Choroid plexus epithelial cell (primary cell): ENCODE data around the gene ZBTB45.

ENCODE experiments used
- DNase-seq: peaks from one replicate; pipeline ENCODE4 v3.0.0-alpha.2; 2010; ENCODE audit warnings: low read depth
- H3K4me3 ChIP-seq: 2 replicates; pipeline ENCODE4 v1.5.1; 2011; ENCODE audit warnings: low read depth, mild to moderate bottlenecking, control low read depth, low read length, moderate library complexity
- TF ChIP-seq, protein P1 (sequence below): conservative IDR thresholded peaks from 2 replicates; pipeline ENCODE4 v1.5.1; 2011; ENCODE audit warnings: low read depth, mild to moderate bottlenecking, control low read depth, inconsistent platforms, low read length, moderate library complexity

Gene ZBTB45

DNA sequence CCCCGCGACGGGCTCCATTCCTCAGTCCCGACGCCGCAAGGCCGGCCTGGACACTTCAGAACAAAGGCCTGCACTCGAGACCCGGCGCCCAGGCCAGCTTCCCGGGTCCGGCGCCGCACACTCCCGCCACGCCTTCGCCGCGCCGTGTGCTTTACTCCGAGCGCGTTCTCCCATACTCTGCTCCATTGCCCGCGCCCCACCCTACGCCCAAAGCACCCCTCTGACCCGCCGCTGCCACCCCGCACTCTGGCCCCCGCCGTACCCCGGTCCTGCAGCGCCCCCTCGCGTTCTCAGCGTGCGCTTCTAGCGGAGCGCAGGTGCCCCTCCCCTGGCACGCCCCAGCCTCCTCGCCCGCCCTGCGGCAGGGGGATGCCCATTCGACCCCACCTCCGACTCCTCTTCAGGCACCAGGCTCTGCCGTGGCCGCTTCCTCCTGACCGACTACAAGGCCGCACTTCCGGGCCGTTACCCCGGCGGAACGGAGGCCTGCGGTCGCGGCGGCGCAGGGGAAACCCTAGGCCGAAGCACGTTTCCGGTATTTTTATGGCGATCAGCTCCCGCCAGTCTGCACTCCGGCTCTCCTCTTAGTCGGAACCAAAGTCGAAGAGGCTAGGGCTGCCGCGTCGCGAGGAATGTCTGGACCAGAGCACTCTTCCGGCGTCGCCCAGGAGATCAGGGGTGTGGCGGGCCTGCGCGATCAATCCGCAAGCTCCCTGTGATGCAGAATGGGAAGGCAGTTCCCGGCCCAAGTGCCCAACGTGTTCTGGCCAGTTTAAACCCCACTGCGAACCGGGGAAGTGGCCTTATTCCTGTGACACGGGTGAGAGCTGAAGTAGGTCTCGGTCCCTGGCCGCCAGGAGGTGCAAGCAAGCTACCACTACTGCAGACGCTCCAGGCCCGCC, at the start of gene ZBTB45:
Gene ZBTB45, minus strand, starts transcription at position 456 of the 902 bp plus-strand sequence. CDS start 2,137 bp downstream, outside the sequence.
- TF ChIP-seq, protein P1, sequence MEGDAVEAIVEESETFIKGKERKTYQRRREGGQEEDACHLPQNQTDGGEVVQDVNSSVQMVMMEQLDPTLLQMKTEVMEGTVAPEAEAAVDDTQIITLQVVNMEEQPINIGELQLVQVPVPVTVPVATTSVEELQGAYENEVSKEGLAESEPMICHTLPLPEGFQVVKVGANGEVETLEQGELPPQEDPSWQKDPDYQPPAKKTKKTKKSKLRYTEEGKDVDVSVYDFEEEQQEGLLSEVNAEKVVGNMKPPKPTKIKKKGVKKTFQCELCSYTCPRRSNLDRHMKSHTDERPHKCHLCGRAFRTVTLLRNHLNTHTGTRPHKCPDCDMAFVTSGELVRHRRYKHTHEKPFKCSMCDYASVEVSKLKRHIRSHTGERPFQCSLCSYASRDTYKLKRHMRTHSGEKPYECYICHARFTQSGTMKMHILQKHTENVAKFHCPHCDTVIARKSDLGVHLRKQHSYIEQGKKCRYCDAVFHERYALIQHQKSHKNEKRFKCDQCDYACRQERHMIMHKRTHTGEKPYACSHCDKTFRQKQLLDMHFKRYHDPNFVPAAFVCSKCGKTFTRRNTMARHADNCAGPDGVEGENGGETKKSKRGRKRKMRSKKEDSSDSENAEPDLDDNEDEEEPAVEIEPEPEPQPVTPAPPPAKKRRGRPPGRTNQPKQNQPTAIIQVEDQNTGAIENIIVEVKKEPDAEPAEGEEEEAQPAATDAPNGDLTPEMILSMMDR = peak; percentile 76
- peak within 1 kb of the TSS; percentile 93 for H3K4me3 ChIP-seq
- DNase-seq = peak; percentile 98

DNA sequence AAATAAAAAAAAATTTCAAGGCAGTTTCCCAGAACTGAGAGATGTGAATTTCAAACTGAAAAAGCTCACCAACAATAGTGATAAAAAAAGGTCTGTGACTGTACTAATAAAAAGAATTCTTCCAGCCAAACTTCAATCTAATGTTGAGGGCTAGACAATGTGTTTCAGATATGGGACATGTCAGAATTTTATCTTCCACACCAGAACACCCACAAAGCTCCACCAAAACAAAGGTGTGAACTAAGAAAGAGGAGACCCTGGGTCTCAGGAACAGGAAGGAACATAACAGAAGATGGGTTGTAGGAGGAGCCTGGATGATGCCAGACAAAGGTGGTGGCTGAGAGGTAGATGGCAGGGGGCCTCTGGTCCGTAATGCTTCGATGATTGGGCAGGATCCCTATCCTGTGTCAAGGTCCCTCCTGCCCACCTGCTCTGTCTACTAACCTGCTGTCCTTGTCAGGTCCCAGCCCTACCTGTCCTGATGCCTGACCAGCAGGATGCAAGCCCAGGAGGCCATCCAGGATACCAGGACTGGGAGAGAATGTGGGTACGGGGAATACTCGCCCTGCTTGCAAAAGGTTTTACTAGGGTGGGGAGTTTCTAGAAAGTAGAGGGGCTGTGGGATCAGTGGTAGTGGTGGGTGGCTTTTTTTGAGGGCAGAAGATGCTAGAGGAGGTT, 49.0 kb upstream of the ZBTB45 start:
- no peak overlapping the region for H3K4me3 ChIP-seq
- TF ChIP-seq, protein P1 = no peak
- no peak for DNase-seq

DNA sequence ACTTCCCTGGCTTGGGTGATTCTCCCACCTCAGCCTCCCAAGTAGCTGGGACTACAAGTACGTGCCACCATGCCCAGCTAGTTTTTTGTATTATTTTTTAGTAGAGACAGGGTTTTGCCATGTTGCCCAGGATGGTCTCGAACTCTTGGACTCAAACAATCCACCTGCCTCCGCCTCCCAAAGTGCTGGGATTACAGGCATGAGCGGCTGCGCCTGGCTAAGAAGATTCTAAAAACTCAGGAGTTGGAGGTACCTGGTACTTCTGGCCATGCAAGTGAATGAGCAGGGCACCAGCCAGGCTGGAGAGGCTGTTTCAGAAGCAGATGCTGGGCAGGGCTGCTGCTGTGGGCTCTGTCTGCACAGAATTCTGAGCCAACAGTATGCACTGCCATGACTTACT, 47.4 kb upstream of the ZBTB45 start:
- no peak for DNase-seq
- no peak overlapping the region for H3K4me3 ChIP-seq
- TF ChIP-seq, protein P1 = no peak

DNA sequence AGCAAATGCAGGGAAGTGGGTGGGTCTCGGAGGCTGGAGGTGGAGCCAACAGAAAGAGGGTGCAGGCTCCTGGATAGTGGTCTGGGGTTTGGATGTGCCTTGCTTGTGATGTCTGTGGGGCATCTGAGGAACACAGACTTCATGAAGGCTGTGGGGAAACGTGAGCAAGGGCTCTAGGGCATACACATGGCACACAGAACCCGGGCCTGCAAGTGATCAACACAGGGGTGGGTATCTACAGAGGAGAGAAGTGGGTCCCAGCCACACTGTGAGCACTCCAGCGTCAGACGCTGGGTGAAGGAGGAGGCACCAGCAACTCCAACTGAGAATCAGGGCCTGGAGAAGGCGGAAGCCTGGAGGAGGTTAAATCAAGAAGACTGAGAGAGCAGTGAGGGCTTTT, 44.2 kb upstream of the ZBTB45 start:
- no peak overlapping the region for H3K4me3 ChIP-seq
- DNase-seq = no peak
- TF ChIP-seq, protein P1 = no peak

DNA sequence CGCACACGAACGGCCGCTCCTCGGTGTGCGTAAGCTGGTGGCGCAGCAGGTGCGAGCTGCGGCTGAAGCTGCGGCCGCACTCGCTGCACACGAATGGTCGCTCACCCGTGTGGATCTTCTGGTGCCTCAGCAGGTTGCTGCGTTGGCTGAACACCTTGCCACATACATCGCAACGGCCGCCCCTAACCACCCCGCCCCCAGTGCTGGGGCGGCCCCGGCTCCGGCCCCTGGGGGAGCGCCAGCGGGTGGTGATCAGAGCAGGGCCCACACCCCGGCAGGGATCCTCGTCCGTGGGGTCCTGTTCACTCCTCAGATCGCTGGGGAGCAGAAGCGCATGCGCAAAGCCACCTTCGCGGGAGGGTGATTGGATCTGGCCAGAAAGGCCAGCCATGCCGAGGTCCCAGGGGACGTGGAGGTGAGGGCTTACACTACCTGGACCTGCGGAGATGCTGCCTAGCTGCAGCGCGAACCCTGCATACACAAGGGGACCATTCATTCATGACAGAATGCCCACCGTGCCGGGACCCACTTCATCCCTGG, 43.5 kb upstream of the ZBTB45 start:
- peak overlapping the region; percentile 28 for H3K4me3 ChIP-seq
- DNase-seq = no peak
- TF ChIP-seq, protein P1 = no peak

DNA sequence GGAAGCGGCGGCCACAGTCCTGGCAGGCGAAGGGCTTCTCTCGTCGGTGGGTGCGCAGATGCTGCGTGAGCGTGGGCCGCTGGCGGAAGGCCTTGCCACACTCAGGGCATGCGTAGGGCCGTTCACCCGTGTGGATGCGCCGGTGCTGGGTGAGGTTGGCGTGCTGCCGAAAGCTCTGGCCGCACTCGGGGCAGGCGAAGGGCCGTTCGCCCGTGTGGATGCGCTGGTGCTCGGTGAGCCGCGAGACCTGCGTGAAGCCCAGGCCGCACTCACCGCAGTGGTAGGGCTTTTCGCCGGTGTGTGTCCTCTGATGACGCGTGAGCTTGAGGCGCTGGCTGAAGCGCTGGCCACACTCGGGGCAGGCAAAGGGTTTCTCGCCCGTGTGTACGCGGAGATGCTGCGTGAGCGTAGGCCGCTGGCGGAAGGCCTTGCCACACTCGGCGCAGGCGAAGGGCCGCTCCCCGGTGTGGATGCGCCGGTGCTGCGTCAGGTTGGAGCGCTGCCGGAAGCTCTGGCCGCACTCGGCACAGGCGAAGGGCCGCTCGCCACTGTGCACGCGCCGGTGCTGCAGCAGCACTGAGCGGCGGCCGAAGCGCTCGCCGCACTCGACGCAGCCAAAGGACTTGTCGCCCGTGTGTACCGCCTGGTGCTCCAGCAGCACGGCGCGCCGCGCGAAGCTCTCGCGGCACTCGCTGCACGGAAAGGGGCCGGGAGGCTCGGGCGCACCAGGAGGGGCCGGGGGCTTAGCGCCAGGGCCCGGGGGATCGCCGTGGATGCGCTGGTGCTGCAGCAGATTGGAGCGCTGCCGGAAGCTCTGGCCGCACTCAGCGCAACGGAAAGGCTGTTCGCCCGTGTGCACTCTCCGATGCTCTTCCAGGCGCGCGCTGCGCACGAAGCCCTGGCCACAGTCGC, 42.8 kb upstream of the ZBTB45 start:
- TF ChIP-seq, protein P1 = no peak
- peak; percentile 40 for DNase-seq
- H3K4me3 ChIP-seq = peak overlapping the region; percentile 28
